ENCODE data around the gene HIP1. TPM values are rescaled to one million over a fixed set of nuclear protein-coding genes. Genes with fewer than 3 reads are reported as not detected.
"Not testable (repeated sequence)": the region's sequence is repeated elsewhere in the genome, so short reads cannot be mapped to it uniquely, and the experiment has no call there.

The HIP1 gene
- total RNA-seq, 2 experiments from 2014 or later = 5.2 to 5.6 TPM

DNA sequence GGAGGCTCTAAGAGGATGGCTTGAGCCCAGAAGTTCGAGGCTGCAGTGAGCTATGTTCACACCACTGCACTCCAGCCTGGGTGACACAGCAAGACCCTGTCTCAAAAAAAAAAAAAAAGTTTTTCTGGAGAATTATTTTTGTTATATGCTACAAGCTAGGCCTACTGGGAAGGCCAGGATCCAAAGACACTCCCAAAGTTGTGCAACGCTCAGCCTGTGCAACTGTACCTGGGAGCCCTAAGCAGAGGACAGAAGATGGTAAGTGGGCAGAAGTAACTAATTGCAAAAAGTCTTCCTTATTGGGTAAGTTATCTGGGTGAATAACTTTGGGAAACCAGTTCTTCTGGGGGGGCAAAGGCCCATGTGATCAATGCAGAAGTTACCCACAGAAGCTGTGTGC lies 17.3 kb downstream of the HIP1 start:
- CTCF ChIA-PET = interaction anchor here (1.0 kb wide), 1 partner anchor 9 kb away, joined by 3 read pairs; no protein-coding TSS in a partner anchor
- Mint-ChIP-seq H3K27me3 (no peaks in the 10 kb centered on the region), H3K9me3 (no peaks in the 10 kb centered on the region)

DNA sequence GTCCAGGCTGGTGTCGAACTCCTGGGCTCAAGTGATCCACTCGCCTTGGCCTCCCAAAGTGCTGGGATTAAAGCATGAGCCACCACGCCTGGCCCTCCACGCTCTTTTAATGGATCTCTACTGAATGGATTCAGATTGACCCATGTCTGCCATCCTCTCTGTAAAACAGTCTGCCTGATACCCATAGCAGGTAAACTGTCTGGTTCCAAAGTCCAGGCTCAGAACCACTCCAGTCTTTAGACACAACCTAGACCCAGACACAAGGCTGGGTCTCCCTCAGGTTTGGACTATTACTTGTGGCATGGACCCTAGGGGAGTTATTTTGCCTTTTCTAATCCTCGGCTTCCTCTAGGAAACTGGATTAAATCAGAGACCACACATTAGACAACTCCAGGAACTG lies 19.1 kb downstream of the HIP1 start:
- CTCF ChIA-PET = no interaction called here
- no peaks in the 10 kb centered on the region for H3K36me3 Mint-ChIP-seq (ENCODE audit: low read depth)
- POLR2A ChIA-PET = no interaction called here
- ATAC-seq (no peak), DNase-seq (no peak)
- intact Hi-C loops (cut with micrococcal nuclease) = no loop called here
- no peak overlapping the region for H3K4me3 Mint-ChIP-seq
- no peaks in the 10 kb centered on the region for H3K4me1 Mint-ChIP-seq (ENCODE audit: low read depth)
- H3K9me3 Mint-ChIP-seq = no peaks in the 10 kb centered on the region
- H3K27ac Mint-ChIP-seq = no peak overlapping the region
- TF ChIP-seq, protein P1, sequence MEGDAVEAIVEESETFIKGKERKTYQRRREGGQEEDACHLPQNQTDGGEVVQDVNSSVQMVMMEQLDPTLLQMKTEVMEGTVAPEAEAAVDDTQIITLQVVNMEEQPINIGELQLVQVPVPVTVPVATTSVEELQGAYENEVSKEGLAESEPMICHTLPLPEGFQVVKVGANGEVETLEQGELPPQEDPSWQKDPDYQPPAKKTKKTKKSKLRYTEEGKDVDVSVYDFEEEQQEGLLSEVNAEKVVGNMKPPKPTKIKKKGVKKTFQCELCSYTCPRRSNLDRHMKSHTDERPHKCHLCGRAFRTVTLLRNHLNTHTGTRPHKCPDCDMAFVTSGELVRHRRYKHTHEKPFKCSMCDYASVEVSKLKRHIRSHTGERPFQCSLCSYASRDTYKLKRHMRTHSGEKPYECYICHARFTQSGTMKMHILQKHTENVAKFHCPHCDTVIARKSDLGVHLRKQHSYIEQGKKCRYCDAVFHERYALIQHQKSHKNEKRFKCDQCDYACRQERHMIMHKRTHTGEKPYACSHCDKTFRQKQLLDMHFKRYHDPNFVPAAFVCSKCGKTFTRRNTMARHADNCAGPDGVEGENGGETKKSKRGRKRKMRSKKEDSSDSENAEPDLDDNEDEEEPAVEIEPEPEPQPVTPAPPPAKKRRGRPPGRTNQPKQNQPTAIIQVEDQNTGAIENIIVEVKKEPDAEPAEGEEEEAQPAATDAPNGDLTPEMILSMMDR (IDR thresholded peaks at IDR 0.05) = no peak
- H3K27me3 Mint-ChIP-seq = no peaks in the 10 kb centered on the region

More for the DNA sequence above, 17.3 kb downstream of the HIP1 start:
- H3K4me3 Mint-ChIP-seq = no peak overlapping the region
- H3K36me3 Mint-ChIP-seq (ENCODE audit: low read depth) = no peaks in the 10 kb centered on the region
- no peaks in the 10 kb centered on the region for H3K4me1 Mint-ChIP-seq (ENCODE audit: low read depth)
- DNase-seq (no peak), ATAC-seq (no peak)
- POLR2A ChIA-PET = no interaction called here
- intact Hi-C loops (cut with micrococcal nuclease) = no loop called here
- H3K27ac Mint-ChIP-seq = no peak overlapping the region
- TF ChIP-seq, protein P1 (IDR thresholded peaks at IDR 0.05) = no peak

DNA sequence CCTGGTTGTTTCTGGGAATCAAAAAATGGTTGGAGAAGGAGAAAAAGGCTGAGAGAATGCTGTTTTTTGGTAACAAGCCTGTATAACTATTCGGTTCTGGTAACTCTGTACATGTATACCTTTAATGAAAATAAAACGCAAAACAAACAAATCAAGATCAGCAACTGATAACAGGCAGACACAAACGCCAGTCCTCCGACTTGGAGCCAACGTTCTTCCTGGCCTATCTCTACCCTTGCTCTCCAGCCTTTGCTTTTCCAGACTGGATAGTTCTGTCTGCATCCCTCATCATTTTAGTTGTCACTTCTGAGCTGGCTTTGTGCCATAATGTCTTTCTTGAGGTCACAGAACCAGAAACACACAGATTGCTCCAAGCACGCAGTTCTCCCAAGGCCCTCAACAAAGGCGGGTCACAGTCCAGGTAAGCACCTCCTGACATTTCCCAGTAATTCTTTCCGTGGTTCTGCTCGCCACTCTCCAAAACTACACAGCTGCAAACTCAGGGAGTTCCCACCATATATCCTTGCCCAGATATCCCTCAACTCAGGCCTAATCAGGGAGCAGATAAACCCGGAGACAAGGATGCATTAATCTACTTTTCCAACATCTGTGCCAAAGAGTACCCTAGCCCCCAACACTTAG lies 20.2 kb downstream of the HIP1 start:
- H3K9me3 Mint-ChIP-seq = no peaks in the 10 kb centered on the region
- POLR2A ChIA-PET = interaction anchor here (1.0 kb wide), 1 partner anchor 95 kb away, joined by 4 read pairs; the partner anchor contains the start of gene CCL24
- H3K4me1 Mint-ChIP-seq (ENCODE audit: low read depth) = no peaks in the 10 kb centered on the region
- H3K27ac Mint-ChIP-seq = no peak overlapping the region
- CTCF ChIA-PET = interaction anchor here (0.6 kb wide), 1 partner anchor 140 kb away, joined by 3 read pairs; no protein-coding TSS in a partner anchor
- no peaks in the 10 kb centered on the region for H3K27me3 Mint-ChIP-seq
- H3K36me3 Mint-ChIP-seq (ENCODE audit: low read depth) = no peaks in the 10 kb centered on the region
- TF ChIP-seq, protein P1 (IDR thresholded peaks at IDR 0.05) = no peak
- no peak for DNase-seq
- no peak for ATAC-seq
- intact Hi-C loops (cut with micrococcal nuclease) = no loop called here
- no peak overlapping the region for H3K4me3 Mint-ChIP-seq

DNA sequence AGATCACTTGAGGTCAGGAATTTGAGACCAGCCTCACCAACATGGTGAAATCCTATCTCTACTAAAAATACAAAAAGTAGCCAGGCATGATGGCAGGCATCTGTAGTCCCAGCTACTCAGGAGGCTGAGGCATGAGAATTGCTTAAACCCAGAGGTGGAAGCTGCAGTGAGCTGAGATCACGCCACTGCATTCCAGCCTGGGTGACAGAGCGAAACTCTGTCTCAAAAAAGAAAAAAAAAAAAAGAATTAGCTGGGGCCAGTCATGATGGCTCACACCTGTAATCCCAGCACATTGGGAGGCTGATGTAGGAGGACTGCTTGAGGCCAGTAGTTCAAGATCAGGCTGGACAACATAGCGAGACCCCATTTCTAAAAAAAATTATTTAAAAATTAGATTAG lies 21.0 kb downstream of the HIP1 start:
- H3K9me3 Mint-ChIP-seq; H3K36me3 Mint-ChIP-seq (ENCODE audit: low read depth); H3K4me1 Mint-ChIP-seq (ENCODE audit: low read depth); intact Hi-C loops (cut with micrococcal nuclease); DNase-seq; H3K4me3 Mint-ChIP-seq; H3K27me3 Mint-ChIP-seq; H3K27ac Mint-ChIP-seq; CTCF ChIA-PET; ATAC-seq: not testable (repeated sequence)
- POLR2A ChIA-PET = interaction anchor here (1.0 kb wide), 1 partner anchor 96 kb away, joined by 4 read pairs; the partner anchor contains the start of gene CCL24

DNA sequence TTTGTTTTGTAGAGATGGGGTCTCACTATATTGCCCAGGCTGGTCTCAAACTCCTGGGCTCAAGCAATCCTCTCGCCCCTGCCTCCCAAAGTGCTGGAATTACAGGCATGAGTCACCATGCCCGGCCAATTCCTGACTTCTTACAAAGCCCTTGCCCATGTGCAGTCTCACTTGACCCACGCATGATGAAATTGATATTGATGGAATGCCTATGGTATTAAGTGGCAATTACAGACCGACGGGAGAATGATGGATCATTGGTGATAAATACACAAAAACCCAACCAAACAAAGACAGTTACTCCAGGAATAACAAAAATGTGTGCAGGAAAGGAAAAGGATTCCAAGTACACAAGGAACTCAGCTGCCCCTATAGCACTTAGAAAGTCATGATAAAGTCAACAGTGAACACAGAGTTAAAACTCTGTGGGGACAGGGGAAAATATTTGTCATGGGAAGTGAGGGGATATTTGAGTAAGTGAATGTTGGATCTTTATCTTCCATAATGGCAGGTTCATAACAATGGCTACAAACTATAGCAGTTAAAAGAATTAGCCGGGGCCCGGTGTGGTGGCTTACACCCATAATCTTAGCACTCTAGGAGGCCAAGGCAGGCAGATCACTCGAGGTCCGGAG lies 21.6 kb downstream of the HIP1 start:
- CTCF ChIA-PET = no interaction called here
- DNase-seq (no peak), ATAC-seq (no peak)
- no peaks in the 10 kb centered on the region for H3K27me3 Mint-ChIP-seq
- TF ChIP-seq, protein P1 (IDR thresholded peaks at IDR 0.05) = no peak
- no peak overlapping the region for H3K27ac Mint-ChIP-seq
- intact Hi-C loops (cut with micrococcal nuclease) = no loop called here
- H3K4me3 Mint-ChIP-seq = no peak overlapping the region
- peaks cover 5% of the 10 kb centered on the region for H3K4me1 Mint-ChIP-seq (ENCODE audit: low read depth)
- POLR2A ChIA-PET = no interaction called here
- H3K9me3 Mint-ChIP-seq = no peaks in the 10 kb centered on the region
- H3K36me3 Mint-ChIP-seq (ENCODE audit: low read depth) = no peaks in the 10 kb centered on the region

Measured in activated CD8-positive, alpha-beta T cell treated with anti-CD3 and anti-CD28 coated beads for 36 hours (primary cell).